ENCODE results near the gene SDCCAG8. TPM values are rescaled to one million over a fixed set of nuclear protein-coding genes. Genes with fewer than 3 reads are reported as not detected.
A peak's percentile ranks its signal among the peaks of the same experiment; 100 is the strongest.

SDCCAG8 gene
- polyA plus RNA-seq, 2 of the 4 experiments (the other 2 are of a cell fraction) = 48.8 to 64.8 TPM

DNA sequence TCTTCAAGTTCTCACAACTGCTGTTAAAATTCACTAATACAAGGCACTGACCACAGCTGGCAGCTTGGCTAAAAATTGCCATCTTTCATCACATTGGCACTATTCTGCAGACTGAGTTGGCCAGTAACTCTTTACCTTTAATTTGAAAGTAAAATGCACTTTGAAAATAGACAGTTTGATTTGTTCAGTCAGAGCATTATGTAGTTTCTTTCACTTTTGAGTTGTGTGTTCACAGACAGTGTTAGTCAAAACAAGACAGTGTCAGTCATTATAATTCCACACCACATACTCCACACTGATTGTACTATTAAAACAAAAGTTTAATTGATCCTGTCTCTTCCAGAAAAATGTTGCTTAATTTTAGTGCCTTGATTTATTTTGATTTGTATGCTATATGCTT, 160.7 kb downstream of the SDCCAG8 start:
- peak; percentile 51 for FAIRE-seq
- POLR2A ChIA-PET = no interaction called here
- CTCF ChIA-PET = interaction anchor here (1.2 kb wide), 1 partner anchor 23 kb away, joined by 3 read pairs; no protein-coding TSS in a partner anchor
- TF ChIP-seq TP53 (CRISPR knock-in tag; IDR thresholded peaks at IDR 0.05) (no peak), RNF2 (IDR thresholded peaks at IDR 0.05; ENCODE audit: borderline replicate concordance, low read depth) (no peak), TFCP2L1 (CRISPR knock-in tag; IDR thresholded peaks at IDR 0.05) (no peak), GATA3 (IDR thresholded peaks at IDR 0.05; ENCODE audit: borderline replicate concordance) (no peak), HOXB5 (CRISPR knock-in tag; IDR thresholded peaks at IDR 0.05) (no peak), CEBPB (IDR thresholded peaks at IDR 0.05) (no peak), FOXS1 (CRISPR knock-in tag; IDR thresholded peaks at IDR 0.05) (no peak), CBX2 (IDR thresholded peaks at IDR 0.05; ENCODE audit: borderline replicate concordance, low read depth) (no peak), RCOR1 (IDR thresholded peaks at IDR 0.05; ENCODE audit: low read depth, low read length) (no peak), CHD4 (IDR thresholded peaks at IDR 0.05; ENCODE audit: borderline replicate concordance) (no peak), EHMT2 (IDR thresholded peaks at IDR 0.05; ENCODE audit: low read depth) (no peak), RFX5 (IDR thresholded peaks at IDR 0.05) (no peak), NPAS2 (CRISPR knock-in tag; IDR thresholded peaks at IDR 0.05; ENCODE audit: borderline replicate concordance) (no peak), POLR2A (IDR thresholded peaks at IDR 0.05; ENCODE audit: low read length) (no peak), MAFK (IDR thresholded peaks at IDR 0.05; ENCODE audit: partially characterized antibody) (no peak), SMC3 (IDR thresholded peaks at IDR 0.05) (no peak)
- TF ChIP-seq, protein P1, sequence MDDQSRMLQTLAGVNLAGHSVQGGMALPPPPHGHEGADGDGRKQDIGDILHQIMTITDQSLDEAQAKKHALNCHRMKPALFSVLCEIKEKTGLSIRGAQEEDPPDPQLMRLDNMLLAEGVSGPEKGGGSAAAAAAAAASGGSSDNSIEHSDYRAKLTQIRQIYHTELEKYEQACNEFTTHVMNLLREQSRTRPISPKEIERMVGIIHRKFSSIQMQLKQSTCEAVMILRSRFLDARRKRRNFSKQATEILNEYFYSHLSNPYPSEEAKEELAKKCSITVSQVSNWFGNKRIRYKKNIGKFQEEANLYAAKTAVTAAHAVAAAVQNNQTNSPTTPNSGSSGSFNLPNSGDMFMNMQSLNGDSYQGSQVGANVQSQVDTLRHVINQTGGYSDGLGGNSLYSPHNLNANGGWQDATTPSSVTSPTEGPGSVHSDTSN (IDR thresholded peaks at IDR 0.05) = no peak
- TF ChIP-seq, protein P2, sequence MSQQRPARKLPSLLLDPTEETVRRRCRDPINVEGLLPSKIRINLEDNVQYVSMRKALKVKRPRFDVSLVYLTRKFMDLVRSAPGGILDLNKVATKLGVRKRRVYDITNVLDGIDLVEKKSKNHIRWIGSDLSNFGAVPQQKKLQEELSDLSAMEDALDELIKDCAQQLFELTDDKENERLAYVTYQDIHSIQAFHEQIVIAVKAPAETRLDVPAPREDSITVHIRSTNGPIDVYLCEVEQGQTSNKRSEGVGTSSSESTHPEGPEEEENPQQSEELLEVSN (IDR thresholded peaks at IDR 0.05; ENCODE audit: borderline replicate concordance, low read depth) = no peak
- TF ChIP-seq, protein P3, sequence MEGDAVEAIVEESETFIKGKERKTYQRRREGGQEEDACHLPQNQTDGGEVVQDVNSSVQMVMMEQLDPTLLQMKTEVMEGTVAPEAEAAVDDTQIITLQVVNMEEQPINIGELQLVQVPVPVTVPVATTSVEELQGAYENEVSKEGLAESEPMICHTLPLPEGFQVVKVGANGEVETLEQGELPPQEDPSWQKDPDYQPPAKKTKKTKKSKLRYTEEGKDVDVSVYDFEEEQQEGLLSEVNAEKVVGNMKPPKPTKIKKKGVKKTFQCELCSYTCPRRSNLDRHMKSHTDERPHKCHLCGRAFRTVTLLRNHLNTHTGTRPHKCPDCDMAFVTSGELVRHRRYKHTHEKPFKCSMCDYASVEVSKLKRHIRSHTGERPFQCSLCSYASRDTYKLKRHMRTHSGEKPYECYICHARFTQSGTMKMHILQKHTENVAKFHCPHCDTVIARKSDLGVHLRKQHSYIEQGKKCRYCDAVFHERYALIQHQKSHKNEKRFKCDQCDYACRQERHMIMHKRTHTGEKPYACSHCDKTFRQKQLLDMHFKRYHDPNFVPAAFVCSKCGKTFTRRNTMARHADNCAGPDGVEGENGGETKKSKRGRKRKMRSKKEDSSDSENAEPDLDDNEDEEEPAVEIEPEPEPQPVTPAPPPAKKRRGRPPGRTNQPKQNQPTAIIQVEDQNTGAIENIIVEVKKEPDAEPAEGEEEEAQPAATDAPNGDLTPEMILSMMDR (IDR thresholded peaks at IDR 0.05) = no peak
- TF ChIP-seq, protein P4, sequence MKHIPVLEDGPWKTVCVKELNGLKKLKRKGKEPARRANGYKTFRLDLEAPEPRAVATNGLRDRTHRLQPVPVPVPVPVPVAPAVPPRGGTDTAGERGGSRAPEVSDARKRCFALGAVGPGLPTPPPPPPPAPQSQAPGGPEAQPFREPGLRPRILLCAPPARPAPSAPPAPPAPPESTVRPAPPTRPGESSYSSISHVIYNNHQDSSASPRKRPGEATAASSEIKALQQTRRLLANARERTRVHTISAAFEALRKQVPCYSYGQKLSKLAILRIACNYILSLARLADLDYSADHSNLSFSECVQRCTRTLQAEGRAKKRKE (CRISPR knock-in tag; IDR thresholded peaks at IDR 0.05; ENCODE audit: low read depth) = no peak
- no peak overlapping the region for H3K4me3 ChIP-seq
- ATAC-seq = no peak
- no peak overlapping the region for H3K4me2 ChIP-seq
- no peak for DNase-seq (ENCODE audit: low read depth in 1 of 2, low spot score in 1 of 2)
- H3K4me1 ChIP-seq = no peaks in the 10 kb centered on the region
- no peaks in the 10 kb centered on the region for H3K9me3 ChIP-seq
- no peak overlapping the region for H3K27ac ChIP-seq

DNA sequence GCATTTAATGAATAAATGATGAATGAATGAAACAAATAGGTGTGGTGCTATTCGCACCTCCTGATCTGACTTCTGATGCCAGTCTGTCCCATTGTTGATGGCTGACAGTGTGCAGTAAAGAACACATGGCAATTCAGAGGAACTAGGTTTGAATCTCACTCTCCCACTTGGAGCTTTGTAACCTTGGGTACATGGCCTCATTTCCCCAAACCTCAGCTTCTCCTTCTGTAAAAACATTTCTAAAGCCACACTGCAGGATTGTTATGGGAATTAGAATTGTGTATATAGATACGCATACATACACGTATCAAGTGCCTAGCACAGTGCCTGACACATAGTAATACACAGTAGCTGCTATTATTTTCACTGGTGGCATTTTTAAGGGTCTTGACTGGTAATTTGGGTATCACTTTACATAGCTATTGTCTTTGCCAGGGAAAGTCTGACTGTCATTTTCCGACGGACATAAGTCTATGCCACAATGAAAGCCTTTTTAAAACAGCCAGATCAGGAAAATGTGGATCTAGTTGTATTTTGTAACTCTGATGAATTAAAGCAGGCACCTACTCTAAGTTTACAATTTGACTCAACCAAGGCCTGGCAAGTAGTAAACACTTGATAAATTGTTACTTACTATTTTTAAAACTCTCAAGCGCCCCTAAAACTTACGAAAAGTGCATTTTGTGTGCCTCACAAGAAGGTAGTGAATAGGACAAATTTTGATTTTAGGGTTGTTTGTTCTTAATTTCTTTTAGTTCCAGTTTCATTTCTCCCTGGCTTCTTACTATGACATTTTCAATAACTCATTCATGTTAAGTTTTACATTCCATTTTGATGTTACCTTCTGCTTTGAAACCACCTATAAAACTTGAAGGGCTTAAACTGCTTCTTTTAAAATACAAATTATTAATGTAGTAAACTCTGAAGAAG, 164.4 kb downstream of the SDCCAG8 start:
- ATAC-seq = no peak
- ChIA-PET POLR2A (interaction anchor here (0.6 kb wide), 1 partner anchor 629 kb away, joined by 5 read pairs; no protein-coding TSS in a partner anchor), CTCF (interaction anchor here (0.8 kb wide), 1 partner anchor 14 kb away, joined by 3 read pairs; no protein-coding TSS in a partner anchor)
- FAIRE-seq = no peak
- H3K9me3 ChIP-seq = no peaks in the 10 kb centered on the region
- no peak overlapping the region for H3K4me3 ChIP-seq
- peaks cover 5% of the 10 kb centered on the region; the same call in 2 of the 3 replicates for H3K4me1 ChIP-seq
- 95% methylated on average over 7 of the region's 7 CpGs for WGBS (ENCODE audit: missing lambda C conversion rate)
- no peak overlapping the region for H3K27ac ChIP-seq
- no peak overlapping the region for H3K4me2 ChIP-seq
- DNase-seq (ENCODE audit: low read depth in 1 of 2, low spot score in 1 of 2) = no peak
- TF ChIP-seq EHMT2 (IDR thresholded peaks at IDR 0.05; ENCODE audit: low read depth) (no peak), RFX5 (IDR thresholded peaks at IDR 0.05) (no peak), FOSL2 (IDR thresholded peaks at IDR 0.05) (no peak), FOSL2 (CRISPR knock-in tag; IDR thresholded peaks at IDR 0.05) (no peak), TFCP2L1 (CRISPR knock-in tag; IDR thresholded peaks at IDR 0.05) (no peak), SMC3 (IDR thresholded peaks at IDR 0.05) (no peak), RARB (CRISPR knock-in tag; IDR thresholded peaks at IDR 0.05) (no peak), HDAC2 (IDR thresholded peaks at IDR 0.05) (no peak)
- TF ChIP-seq, protein P3 (IDR thresholded peaks at IDR 0.05) = no peak
- TF ChIP-seq, protein P5, sequence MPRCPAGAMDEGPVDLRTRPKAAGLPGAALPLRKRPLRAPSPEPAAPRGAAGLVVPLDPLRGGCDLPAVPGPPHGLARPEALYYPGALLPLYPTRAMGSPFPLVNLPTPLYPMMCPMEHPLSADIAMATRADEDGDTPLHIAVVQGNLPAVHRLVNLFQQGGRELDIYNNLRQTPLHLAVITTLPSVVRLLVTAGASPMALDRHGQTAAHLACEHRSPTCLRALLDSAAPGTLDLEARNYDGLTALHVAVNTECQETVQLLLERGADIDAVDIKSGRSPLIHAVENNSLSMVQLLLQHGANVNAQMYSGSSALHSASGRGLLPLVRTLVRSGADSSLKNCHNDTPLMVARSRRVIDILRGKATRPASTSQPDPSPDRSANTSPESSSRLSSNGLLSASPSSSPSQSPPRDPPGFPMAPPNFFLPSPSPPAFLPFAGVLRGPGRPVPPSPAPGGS (IDR thresholded peaks at IDR 0.05) = no peak
- TF ChIP-seq, protein P6, sequence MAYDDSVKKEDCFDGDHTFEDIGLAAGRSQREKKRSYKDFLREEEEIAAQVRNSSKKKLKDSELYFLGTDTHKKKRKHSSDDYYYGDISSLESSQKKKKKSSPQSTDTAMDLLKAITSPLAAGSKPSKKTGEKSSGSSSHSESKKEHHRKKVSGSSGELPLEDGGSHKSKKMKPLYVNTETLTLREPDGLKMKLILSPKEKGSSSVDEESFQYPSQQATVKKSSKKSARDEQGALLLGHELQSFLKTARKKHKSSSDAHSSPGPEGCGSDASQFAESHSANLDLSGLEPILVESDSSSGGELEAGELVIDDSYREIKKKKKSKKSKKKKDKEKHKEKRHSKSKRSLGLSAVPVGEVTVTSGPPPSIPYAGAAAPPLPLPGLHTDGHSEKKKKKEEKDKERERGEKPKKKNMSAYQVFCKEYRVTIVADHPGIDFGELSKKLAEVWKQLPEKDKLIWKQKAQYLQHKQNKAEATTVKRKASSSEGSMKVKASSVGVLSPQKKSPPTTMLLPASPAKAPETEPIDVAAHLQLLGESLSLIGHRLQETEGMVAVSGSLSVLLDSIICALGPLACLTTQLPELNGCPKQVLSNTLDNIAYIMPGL (CRISPR knock-in tag; IDR thresholded peaks at IDR 0.05; ENCODE audit: borderline replicate concordance) = no peak

Data from A549 (cell line).